NCI-H524 (cell line): ENCODE results near the gene NELL2.

ENCODE experiments used
- DNase-seq, 2 experiments: peaks; one replicate each; lab custom pipeline; 2025; lab: John Stamatoyannopoulos, UW

Gene NELL2

GRCh38 chr12:44618946-44619345 lies 257.2 kb downstream of the NELL2 start:
- peak; percentile 76 to 89 for DNase-seq

- peak in 1 of 2 experiments; percentile 67 for DNase-seq
These were observed 259.7 kb downstream of the NELL2 start for GRCh38 chr12:44616402-44616801.

- DNase-seq: no peak
These were observed 264.6 kb downstream of the NELL2 start for GRCh38 chr12:44611538-44611937.

- peak in 1 of 2 experiments; percentile 49 for DNase-seq
These were observed 272.4 kb downstream of the NELL2 start for GRCh38 chr12:44603701-44604100.

DNA sequence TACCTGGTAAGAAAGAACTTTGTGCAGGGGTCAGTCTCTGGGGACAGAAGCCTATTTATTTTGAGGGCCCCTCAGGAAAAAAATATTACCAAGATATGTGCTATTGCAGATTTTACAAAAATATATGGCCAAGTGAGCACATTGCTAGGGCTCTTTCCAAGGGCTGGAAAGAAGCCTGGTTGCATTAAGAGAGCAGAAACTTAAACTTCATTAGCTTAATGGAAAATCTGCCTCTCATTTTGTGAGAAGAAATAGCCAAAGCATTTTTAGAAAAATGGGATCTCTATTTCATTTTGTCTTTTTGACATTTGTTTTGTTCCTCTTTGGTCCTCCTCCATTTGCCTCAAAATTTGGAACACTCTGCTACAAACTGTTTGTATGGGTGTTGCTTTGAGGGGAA lies 283.5 kb downstream of the NELL2 start:
- DNase-seq: no peak

DNA sequence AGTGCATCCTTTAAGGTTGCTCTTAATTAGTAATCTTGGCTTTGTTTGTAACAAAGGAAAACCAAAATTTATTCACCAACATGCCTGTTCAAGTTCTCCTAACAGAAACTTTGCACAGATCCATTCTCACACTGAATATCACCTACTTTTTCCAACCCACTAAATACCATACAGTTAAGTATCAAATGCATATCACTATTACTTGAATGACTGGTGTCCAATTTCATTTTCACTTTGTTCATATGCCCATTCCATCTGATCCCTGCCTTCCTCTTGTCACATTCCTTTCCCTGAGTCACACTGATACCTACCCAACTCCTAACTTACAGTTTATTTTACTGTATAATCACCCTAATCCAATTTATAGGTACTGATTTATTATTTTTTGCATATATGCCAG lies 286.4 kb downstream of the NELL2 start:
- peak; percentile 4 to 76 for DNase-seq

DNA sequence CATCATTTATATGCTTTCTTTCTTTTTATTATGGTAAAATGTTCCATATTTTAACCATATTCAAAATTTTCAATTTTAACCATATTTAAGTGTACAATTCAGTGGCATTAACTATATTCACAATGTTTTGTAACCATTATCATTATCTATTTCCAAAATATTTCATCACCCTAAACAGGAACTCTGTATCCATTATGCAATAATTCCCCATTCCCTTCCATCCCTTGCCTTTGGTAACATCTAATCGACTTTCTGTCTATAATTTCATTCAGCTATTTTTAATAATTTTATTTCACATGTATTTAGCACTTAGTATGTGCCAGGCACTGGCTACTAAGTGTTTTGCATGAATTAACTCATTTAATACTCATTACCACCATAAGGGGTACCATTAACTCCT lies 287.5 kb downstream of the NELL2 start:
- DNase-seq: no peak

DNA sequence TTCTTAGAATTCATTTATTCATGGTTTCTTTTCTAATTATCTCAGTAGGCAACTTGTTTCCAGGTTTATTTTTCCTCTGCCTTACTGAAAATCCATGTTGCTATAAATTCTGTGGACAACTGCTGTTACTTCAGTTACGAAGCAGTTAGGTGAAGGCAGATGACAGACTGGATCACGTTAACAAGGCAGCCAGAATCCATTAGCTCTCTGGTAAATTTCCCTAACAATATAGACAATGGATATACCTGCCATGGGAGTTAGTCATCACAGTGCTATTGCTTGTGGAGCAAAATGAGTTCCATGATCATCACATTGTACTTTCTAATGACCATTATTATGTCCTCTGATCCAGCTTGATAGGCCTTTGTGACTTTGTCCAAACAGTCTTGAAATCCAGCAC lies 291.5 kb downstream of the NELL2 start:
- no peak for DNase-seq

- no peak for DNase-seq
These were observed 293.6 kb downstream of the NELL2 start for GRCh38 chr12:44582521-44582920.

- DNase-seq: no peak
These were observed 294.4 kb downstream of the NELL2 start for GRCh38 chr12:44581642-44582242.

DNA sequence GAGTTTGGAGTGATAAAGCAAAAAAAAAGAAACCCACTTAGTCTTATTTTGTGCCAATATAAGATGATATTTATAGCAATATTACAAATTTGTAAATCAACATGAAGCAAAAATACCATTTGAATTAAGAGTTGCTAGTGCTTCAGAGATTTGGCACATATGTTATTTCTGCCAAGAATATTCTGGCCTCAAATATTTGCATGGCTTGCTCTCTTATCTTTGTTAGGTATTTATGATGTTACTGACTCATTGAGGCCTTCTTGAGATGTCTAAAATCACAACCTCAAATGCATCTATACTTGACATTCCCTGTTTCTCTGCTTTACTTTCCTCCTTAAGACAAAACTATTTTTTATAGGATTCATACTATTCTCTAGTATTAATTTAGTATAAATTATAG lies 301.5 kb downstream of the NELL2 start:
- DNase-seq: no peak

- DNase-seq: no peak
These were observed 302.4 kb downstream of the NELL2 start for GRCh38 chr12:44573723-44574122.

DNA sequence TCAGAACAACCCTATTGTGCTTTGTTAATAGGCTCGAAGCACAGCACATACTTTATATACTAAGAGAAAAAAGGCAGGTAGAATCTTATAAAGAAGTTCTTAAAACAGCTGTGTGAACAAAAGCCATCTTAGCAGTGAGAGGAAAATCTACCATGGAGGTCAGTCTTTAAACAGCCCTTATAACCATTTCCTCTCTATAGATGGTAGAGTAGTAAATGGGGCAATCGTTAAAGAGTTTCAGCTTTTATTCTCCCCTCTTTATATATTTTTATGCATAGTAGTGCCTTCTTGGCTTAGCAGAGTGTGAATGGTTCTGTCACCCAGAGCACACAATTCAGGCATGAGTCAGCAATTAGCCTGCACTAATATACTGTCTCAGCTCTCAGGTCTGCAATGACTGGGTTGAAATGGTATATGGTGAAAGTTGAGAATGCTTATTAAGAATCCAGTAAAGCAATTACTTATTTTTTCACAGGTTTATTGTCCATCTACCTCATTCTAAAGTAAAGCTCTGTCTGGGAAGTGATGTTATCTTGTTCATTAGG lies 305.0 kb downstream of the NELL2 start:
- DNase-seq: no peak

DNA sequence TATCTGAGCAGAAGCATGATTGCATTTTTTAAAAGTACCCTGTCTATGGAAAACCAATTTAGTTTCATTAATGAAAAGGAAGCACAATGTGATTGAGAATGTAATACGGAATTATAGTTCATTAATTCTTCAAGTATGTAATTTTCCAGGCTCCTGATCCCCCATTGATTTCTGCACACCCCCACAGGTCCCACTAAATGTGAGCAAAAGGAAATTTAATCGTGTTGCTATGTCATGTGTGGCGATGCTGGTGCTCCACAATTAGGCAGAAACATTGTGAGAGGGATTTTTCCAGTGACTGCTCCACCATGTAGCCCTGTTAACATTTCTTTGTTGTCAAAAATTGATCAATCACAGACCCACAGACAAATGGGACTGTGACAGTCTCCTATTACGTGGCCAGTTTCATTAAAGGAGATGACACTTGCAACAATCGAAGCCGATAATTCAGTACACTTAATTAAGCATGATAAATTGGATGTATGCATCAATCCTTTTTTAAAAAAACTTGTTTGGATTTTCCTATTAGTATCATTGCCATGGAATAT lies 306.0 kb downstream of the NELL2 start:
- no peak for DNase-seq

DNA sequence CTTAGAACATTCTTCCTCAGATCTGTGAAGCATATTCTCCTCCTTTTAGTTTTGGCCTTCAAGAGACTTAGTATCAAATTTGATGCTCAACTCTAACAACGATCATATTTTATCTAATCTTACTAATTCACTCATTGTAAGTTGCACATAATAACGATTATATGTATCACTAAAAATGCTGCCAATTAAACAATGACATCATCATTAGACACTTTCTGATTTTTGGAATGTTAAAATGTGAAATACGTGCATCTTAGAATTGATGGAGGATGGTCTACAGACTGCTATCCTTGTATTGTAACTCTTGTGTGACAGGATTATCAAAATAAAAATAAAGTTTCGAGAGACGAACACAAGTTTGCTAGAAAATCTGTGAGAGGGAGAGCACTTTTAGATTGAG lies 311.0 kb downstream of the NELL2 start:
- DNase-seq: no peak

DNA sequence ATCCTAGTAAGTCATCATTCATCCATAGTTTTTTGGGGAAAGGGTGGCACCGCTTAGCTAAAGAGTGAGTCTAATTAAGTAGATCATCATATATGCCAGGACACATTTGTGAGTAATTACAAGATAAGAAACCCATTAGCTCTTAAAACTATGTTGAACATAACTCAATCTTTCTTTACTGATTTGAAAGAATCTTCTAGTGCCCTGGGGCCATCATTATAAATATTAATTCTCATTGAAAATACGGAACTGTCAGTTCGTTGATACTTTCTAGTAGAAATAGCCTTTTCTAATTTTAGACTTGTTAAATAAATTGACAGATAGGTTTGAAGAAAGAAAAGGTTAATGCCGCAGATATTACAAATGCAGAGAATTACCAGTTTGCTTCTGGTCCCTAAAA lies 312.6 kb downstream of the NELL2 start:
- DNase-seq: no peak

GRCh38 chr12:44558340-44559100 lies 317.6 kb downstream of the NELL2 start:
- no peak for DNase-seq

DNA sequence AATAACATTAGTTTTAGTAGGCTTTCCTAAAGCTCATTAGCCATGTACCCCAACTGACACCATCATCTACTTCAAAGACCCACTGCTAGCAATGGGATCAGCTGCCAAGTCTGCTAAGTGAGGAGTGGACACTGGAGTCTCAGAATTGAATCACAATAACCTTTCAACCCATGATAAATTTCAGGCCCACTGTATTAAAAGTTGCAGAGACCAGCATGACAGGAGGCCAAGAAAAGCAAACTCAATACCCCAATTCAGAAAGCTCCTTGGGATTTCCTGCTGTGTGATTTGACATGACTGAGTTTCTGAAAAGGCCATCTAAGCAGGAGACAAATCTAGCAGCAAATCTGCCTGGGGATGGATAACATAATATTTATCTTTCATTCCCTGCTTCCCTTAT lies 320.7 kb downstream of the NELL2 start:
- DNase-seq: no peak

DNA sequence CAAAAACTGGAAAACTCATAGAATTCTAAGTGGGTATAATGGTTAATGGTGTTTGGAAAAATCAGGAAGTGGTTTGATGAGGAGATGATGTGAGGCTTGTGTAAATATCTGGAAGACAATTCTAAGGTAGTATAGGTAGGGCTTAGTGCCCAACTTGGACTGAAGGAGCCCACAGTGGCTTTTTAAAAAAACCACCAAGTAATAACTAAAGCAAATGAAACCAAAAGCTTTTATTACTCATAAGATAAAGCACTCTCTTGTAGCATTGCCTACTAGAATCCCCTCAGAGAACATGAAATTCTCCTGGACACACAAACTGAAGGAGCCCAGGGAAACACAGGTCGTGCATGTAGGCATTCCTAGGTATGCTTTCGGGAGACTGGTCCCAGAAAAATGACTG lies 324.5 kb downstream of the NELL2 start:
- no peak for DNase-seq

GRCh38 chr12:44550377-44550776 lies 325.7 kb downstream of the NELL2 start:
- DNase-seq: no peak

GRCh38 chr12:44546060-44546459 lies 330.1 kb downstream of the NELL2 start:
- DNase-seq: no peak

- no peak for DNase-seq
These were observed 332.1 kb downstream of the NELL2 start for GRCh38 chr12:44544018-44544417.

DNA sequence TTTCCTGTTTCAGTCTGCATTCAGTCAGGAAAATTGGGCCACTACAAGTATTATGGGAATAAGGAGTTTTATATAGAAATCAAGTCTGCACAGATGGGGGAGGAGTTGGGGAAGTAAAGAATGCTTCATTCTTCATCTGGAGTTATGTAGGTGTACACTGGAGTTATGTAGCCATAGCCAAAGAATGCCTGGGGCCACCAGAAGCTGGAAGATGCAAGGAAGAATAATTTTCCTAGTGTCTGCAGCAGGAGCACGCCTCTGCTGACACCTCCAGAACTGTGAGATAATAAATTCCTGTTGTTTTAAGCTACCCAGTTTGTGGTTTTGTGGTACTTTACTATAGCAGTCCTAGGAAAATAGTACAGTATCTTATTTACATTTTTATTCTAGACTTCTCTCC lies 333.4 kb downstream of the NELL2 start:
- no peak for DNase-seq
